Gastrocnemius medialis (tissue), 4 donors: ENCODE data around the gene KLHL8.

Experiments used
- CTCF ChIP-seq, 5 experiments: fragments of 450-650 bp in 3 of 5; fragments of 200-600 bp in 2 of 5; sonication (generic) in 2 of 5; IDR thresholded peaks in 4 of 5; conservative IDR thresholded peaks in 1 of 5; 1 replicate in 4 of 5; 2 replicates in 1 of 5; pipeline ENCODE4 v1.5.1; 2016 to 2019; ENCODE audit warnings: antibody characterized with exemption in 5 of 5, mild to moderate bottlenecking in 3 of 5, moderate library complexity in 3 of 5
- POLR2A ChIP-seq, 2 donors: fragments of 450-650 bp; IDR thresholded peaks; one replicate each; pipeline ENCODE4 v1.6.1; 2017; ENCODE audit warnings: antibody characterized with exemption in 2 of 2, mild to moderate bottlenecking in 2 of 2, moderate library complexity in 2 of 2

DNA sequence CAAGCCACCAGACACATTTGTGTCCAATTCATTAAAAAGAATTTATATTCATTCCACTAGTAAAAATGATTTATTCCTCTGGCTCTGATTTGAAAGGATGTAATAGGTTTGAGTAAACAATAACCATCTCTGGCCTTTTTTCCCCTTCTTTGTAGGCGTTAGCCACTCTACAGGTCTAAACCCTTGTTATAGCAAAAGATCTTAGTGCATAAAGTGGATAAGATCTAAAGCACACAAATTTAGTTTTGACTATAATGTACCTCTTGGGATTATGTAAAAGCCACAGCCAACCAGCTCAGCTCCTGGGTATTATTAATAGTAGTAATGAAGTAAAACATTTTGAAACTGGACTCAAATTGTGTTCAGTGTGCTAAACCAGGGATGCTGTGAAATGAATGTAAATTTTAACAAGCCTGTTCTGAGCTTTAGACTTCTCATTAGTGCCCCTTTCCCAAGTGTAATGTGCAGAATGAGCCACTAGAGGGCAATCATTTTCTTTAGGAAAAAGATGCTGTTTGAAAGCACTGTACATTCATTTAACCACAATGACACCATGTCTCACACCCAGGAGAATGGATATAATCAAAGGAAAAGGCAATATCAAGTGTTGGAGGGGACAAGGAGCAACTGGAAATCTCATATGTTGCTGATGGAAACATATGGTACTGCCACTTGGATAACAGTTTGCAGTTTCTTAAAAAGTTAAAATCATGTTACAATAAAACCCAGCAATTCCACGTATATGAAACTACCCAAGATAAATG, 69.7 kb downstream of the KLHL8 start:
- no peak for TF ChIP-seq POLR2A (IDR thresholded peaks at IDR 0.05)
- TF ChIP-seq CTCF (IDR thresholded peaks at IDR 0.05 in 4 of 5, conservative IDR thresholded peaks at IDR 0.05 in 1 of 5) = peak; percentile 83 to 89 (median 86)
